ENCODE measurements around the gene PAX3. TPM values are rescaled to one million over a fixed set of nuclear protein-coding genes. Genes with fewer than 3 reads are reported as not detected.

Gene PAX3
- total RNA-seq, 4 donors from 2014 or later: 6.1 to 13.8 (median 10.2) TPM

GRCh38 chr2:222305516-222306392, 7.0 kb upstream of the PAX3 start:
- peaks cover 46% of the 10 kb centered on the region for H3K4me1 ChIP-seq
- no peaks in the 10 kb centered on the region for H3K36me3 ChIP-seq
- 0% methylated on average over 2 of the region's 66 CpGs for WGBS
- no peak overlapping the region for H3K27ac ChIP-seq
- no peak for TF ChIP-seq POLR2A (IDR thresholded peaks at IDR 0.05)
- TF ChIP-seq EP300 (IDR thresholded peaks at IDR 0.05): no peak
- TF ChIP-seq POLR2AphosphoS5 (IDR thresholded peaks at IDR 0.05): no peak
- no peak for TF ChIP-seq CTCF (IDR thresholded peaks at IDR 0.05)
- peak; percentile 60 to 81 for DNase-seq (ENCODE audit: low spot score in 2 of 2)
- H3K27me3 ChIP-seq: peaks cover 100% of the 10 kb centered on the region
- H3K4me3 ChIP-seq: peak overlapping the region; percentile 54
- H3K9me3 ChIP-seq: no peaks in the 10 kb centered on the region

- WGBS: 17% methylated on average over 38 of the region's 39 CpGs
- Histone ChIP-seq H3K4me1 (peaks cover 47% of the 10 kb centered on the region), H3K4me3 (peak overlapping the region; percentile 54), H3K27ac (no peak overlapping the region), H3K9me3 (no peaks in the 10 kb centered on the region), H3K27me3 (peaks cover 100% of the 10 kb centered on the region), H3K36me3 (no peaks in the 10 kb centered on the region)
- TF ChIP-seq CTCF (IDR thresholded peaks at IDR 0.05) (no peak), POLR2A (IDR thresholded peaks at IDR 0.05) (no peak), EP300 (IDR thresholded peaks at IDR 0.05) (no peak)
- no peak for DNase-seq (ENCODE audit: low spot score in 2 of 2)
These were observed 6.1 kb upstream of the PAX3 start for GRCh38 chr2:222304737-222305515.

- WGBS: 17% methylated on average over 36 of the region's 38 CpGs
- Histone ChIP-seq H3K4me1 (peaks cover 56% of the 10 kb centered on the region), H3K9me3 (no peaks in the 10 kb centered on the region), H3K4me3 (peak overlapping the region; percentile 54), H3K27ac (no peak overlapping the region), H3K27me3 (peaks cover 100% of the 10 kb centered on the region), H3K36me3 (no peaks in the 10 kb centered on the region)
- DNase-seq (ENCODE audit: low spot score in 2 of 2): no peak
- no peak for TF ChIP-seq EP300 (IDR thresholded peaks at IDR 0.05)
- no peak for TF ChIP-seq POLR2A (IDR thresholded peaks at IDR 0.05)
- no peak for TF ChIP-seq CTCF (IDR thresholded peaks at IDR 0.05)
- TF ChIP-seq POLR2AphosphoS5 (IDR thresholded peaks at IDR 0.05): no peak
These were observed 5.3 kb upstream of the PAX3 start for GRCh38 chr2:222303828-222304736.

GRCh38 chr2:222303045-222303827, 4.4 kb upstream of the PAX3 start:
- Histone ChIP-seq H3K9me3 (no peaks in the 10 kb centered on the region), H3K36me3 (no peaks in the 10 kb centered on the region), H3K4me3 (no peak overlapping the region), H3K4me1 (peaks cover 64% of the 10 kb centered on the region), H3K27ac (no peak overlapping the region), H3K27me3 (peaks cover 100% of the 10 kb centered on the region)
- DNase-seq (ENCODE audit: low spot score in 2 of 2): no peak
- 22% methylated on average over 24 of the region's 24 CpGs for WGBS
- no peak for TF ChIP-seq EP300 (IDR thresholded peaks at IDR 0.05)
- no peak for TF ChIP-seq CTCF (IDR thresholded peaks at IDR 0.05)
- TF ChIP-seq POLR2AphosphoS5 (IDR thresholded peaks at IDR 0.05): no peak
- no peak for TF ChIP-seq POLR2A (IDR thresholded peaks at IDR 0.05)

Measured in suprapubic skin (tissue), 4 donors.